Measurements from ENCODE around the gene METRNL.

Gene METRNL

DNA sequence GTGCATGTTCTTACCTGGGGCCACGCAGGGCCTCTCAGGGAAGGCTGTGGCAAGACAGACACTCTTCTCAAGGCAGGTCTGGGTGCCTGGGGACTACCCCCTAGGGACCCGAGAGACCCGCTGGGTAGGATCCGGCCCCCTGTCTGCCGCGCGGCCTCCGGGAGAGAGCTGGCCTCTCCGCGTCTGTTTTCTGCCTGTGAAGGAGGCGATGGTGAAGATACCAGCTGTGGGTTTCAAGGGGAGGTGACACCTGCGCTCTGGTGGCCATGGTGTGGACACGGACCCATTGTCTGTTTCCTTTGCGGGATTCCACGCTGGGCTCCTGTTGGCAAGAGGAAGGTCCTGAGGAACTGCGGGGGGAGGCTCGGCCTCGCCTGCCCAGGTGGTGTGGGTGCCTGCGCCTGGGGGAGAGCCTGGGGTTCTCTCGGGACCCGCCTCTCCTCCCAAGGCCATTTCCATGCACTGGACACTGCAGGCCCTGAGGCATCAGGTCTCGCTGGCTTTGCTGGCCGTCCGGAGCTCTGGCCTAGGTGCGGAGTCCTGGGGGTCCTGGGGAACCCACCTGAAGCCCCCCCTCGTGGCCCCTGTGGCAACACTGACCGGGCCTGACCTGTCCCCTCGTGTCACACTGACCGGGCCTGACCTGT, 12.2 kb upstream of the METRNL start:
- no peak for TF ChIP-seq FOXP2 (optimal IDR thresholded peaks at IDR 0.05; ENCODE audit: borderline replicate concordance, extremely low read depth, extremely low read length, insufficient read depth)
- no peak for TF ChIP-seq TAF1 (IDR thresholded peaks at IDR 0.05; ENCODE audit: borderline replicate concordance, insufficient read depth, low read length)
- TF ChIP-seq, protein P1, sequence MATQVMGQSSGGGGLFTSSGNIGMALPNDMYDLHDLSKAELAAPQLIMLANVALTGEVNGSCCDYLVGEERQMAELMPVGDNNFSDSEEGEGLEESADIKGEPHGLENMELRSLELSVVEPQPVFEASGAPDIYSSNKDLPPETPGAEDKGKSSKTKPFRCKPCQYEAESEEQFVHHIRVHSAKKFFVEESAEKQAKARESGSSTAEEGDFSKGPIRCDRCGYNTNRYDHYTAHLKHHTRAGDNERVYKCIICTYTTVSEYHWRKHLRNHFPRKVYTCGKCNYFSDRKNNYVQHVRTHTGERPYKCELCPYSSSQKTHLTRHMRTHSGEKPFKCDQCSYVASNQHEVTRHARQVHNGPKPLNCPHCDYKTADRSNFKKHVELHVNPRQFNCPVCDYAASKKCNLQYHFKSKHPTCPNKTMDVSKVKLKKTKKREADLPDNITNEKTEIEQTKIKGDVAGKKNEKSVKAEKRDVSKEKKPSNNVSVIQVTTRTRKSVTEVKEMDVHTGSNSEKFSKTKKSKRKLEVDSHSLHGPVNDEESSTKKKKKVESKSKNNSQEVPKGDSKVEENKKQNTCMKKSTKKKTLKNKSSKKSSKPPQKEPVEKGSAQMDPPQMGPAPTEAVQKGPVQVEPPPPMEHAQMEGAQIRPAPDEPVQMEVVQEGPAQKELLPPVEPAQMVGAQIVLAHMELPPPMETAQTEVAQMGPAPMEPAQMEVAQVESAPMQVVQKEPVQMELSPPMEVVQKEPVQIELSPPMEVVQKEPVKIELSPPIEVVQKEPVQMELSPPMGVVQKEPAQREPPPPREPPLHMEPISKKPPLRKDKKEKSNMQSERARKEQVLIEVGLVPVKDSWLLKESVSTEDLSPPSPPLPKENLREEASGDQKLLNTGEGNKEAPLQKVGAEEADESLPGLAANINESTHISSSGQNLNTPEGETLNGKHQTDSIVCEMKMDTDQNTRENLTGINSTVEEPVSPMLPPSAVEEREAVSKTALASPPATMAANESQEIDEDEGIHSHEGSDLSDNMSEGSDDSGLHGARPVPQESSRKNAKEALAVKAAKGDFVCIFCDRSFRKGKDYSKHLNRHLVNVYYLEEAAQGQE (IDR thresholded peaks at IDR 0.05; ENCODE audit: insufficient read depth in 1 of 2, low read depth in 2 of 2, low read length in 2 of 2) = no peak
- TF ChIP-seq SIN3A (IDR thresholded peaks at IDR 0.05; ENCODE audit: borderline replicate concordance, insufficient read depth, low read length) = no peak
- TF ChIP-seq POLR2AphosphoS5 (IDR thresholded peaks at IDR 0.05; ENCODE audit: low read depth, low read length) = no peak

DNA sequence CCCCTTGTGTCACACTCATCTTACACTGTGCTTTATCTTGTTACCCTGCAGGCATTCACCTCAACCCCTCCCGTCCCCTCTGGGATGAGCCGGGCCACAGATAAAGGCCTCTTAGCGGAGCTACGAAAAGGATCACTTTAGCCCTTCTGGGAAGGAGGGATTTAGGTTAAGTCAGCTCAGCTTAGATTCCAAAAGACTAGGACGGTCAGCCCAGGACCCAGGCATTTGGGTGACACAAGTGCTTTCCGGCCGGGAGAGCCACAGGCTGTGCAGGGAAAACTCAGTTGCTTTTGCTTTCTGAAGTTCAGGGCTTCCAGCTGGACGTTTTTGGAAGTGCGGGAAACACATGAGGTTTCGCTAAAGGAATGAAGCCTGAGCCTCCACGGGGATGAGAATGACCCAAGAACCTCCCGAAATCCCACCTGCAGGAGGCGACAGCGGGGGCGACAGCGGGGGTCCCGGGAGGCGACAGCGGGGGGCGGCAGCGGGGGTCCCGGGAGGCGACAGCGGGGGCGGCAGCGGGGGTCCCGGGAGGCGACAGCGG, 11.6 kb upstream of the METRNL start:
- TF ChIP-seq FOXP2 (optimal IDR thresholded peaks at IDR 0.05; ENCODE audit: borderline replicate concordance, extremely low read depth, extremely low read length, insufficient read depth) = no peak

- TF ChIP-seq FOXP2 (optimal IDR thresholded peaks at IDR 0.05; ENCODE audit: borderline replicate concordance, extremely low read depth, extremely low read length, insufficient read depth) = no peak
- TF ChIP-seq, protein P1 (IDR thresholded peaks at IDR 0.05; ENCODE audit: insufficient read depth in 1 of 2, low read depth in 2 of 2, low read length in 2 of 2) = no peak
Observed at GRCh38 chr17:83068641-83069570, 10.5 kb upstream of the METRNL start.

DNA sequence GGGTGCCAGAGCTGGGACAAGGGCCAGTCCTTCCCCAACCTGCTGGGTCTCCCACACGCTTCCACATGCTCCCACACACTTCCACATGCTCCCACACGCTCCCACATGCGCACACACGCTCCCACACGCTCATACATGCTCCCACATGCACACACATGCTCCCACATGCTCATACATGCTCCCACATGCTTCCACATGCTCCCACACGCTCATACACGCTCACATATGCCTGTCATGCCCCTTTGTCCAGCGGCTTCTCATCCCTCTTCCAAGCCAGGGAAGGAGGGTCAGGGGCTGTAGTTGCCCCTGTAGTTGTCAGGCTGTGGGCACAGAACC, 9.9 kb upstream of the METRNL start:
- TF ChIP-seq FOXP2 (optimal IDR thresholded peaks at IDR 0.05; ENCODE audit: borderline replicate concordance, extremely low read depth, extremely low read length, insufficient read depth) (no peak), TAF1 (IDR thresholded peaks at IDR 0.05; ENCODE audit: borderline replicate concordance, insufficient read depth, low read length) (no peak), POLR2AphosphoS5 (IDR thresholded peaks at IDR 0.05; ENCODE audit: low read depth, low read length) (no peak), SIN3A (IDR thresholded peaks at IDR 0.05; ENCODE audit: borderline replicate concordance, insufficient read depth, low read length) (no peak)
- TF ChIP-seq, protein P1 (IDR thresholded peaks at IDR 0.05; ENCODE audit: insufficient read depth in 1 of 2, low read depth in 2 of 2, low read length in 2 of 2) = no peak

GRCh38 chr17:83069931-83070742, 9.3 kb upstream of the METRNL start:
- TF ChIP-seq, protein P1 (IDR thresholded peaks at IDR 0.05; ENCODE audit: insufficient read depth in 1 of 2, low read depth in 2 of 2, low read length in 2 of 2) = no peak
- no peak for TF ChIP-seq SIN3A (IDR thresholded peaks at IDR 0.05; ENCODE audit: borderline replicate concordance, insufficient read depth, low read length)
- TF ChIP-seq POLR2AphosphoS5 (IDR thresholded peaks at IDR 0.05; ENCODE audit: low read depth, low read length) = no peak
- TF ChIP-seq TAF1 (IDR thresholded peaks at IDR 0.05; ENCODE audit: borderline replicate concordance, insufficient read depth, low read length) = no peak
- TF ChIP-seq FOXP2 (optimal IDR thresholded peaks at IDR 0.05; ENCODE audit: borderline replicate concordance, extremely low read depth, extremely low read length, insufficient read depth) = no peak
